ENCODE data around the gene ZYX. TPM values are rescaled to one million over a fixed set of nuclear protein-coding genes. Genes with fewer than 3 reads are reported as not detected.

Gene ZYX
- total RNA-seq, 1 experiment from 2014 or later: 237 TPM

DNA sequence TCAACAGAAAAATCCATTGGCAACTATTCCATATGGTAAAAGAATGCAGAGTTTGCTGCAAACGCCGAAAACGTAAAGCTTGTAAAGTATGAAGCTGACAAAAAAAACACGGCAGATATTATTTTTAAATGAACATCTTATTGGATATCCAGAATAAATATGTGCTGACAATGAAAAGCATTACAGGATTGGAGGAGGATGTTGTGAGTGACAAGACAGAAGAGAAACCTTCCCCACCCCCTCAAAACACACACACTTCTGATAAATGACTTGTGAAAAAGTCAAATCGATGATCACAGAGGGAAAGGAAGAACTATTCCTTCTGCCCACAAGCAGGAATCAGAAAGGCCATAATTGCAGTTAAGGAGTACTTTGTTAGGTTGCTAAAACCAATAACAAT lies 33.2 kb upstream of the ZYX start:
- peaks cover 33% of the 10 kb centered on the region in 2 experiments for H3K4me1 Mint-ChIP-seq

More for the DNA sequence above, 33.2 kb upstream of the ZYX start:
- WGBS (ENCODE audit: extremely low coverage, insufficient read length, low lambda C conversion rate): no CpG with 5 or more reads among the region's 5 CpGs
- Histone ChIP-seq H3K79me1 (ENCODE audit: insufficient read depth, low read depth, low read length, poor library complexity, severe bottlenecking) (no peaks in the 10 kb centered on the region), H2BK12ac (ENCODE audit: insufficient read length, low read depth, low read length) (no peak overlapping the region), H3K56ac (ENCODE audit: insufficient read length, low read depth, low read length) (no peak overlapping the region), H3K4me2 (ENCODE audit: insufficient read depth, insufficient read length, low read length) (no peak overlapping the region), H3K27me3 (ENCODE audit: insufficient read depth, low read length) (no peaks in the 10 kb centered on the region), H2AK5ac (ENCODE audit: insufficient read length, low read length) (no peak overlapping the region), H3K4ac (ENCODE audit: low read depth, low read length) (no peak overlapping the region), H3K9ac (ENCODE audit: extremely low read depth, insufficient read length, low read length) (no peak overlapping the region), H4K5ac (ENCODE audit: insufficient read length, low read depth, low read length) (no peak overlapping the region), H2BK15ac (ENCODE audit: low read depth, low read length) (no peak overlapping the region), H3K23me2 (ENCODE audit: insufficient read length, low read depth, low read length, poor library complexity, severe bottlenecking) (no peaks in the 10 kb centered on the region), H3T11ph (ENCODE audit: low read length) (no peak overlapping the region), H3K23ac (ENCODE audit: insufficient read length, low read depth, low read length) (no peak overlapping the region), H4K8ac (replicated peaks; ENCODE audit: insufficient read length, low read depth, low read length) (no peak overlapping the region), H3K79me2 (ENCODE audit: insufficient read depth, low read length) (no peaks in the 10 kb centered on the region), H3K9me3 (ENCODE audit: control insufficient read depth, low read depth, low read length) (no peaks in the 10 kb centered on the region), H3K4me1 (ENCODE audit: insufficient read depth, low read length) (no peaks in the 10 kb centered on the region; the same call in 1 of the 2 replicates), H4K20me1 (ENCODE audit: control insufficient read depth, insufficient read depth, insufficient read length) (no peaks in the 10 kb centered on the region), H2BK20ac (ENCODE audit: low read depth, low read length, poor library complexity, severe bottlenecking) (no peak overlapping the region), H2BK5ac (ENCODE audit: insufficient read length, low read length) (no peak overlapping the region), H3K18ac (ENCODE audit: insufficient read length, low read depth, low read length) (no peak overlapping the region), H3K27ac (ENCODE audit: insufficient read length, low read depth, low read length) (no peak overlapping the region), H4K91ac (ENCODE audit: insufficient read length, low read depth, low read length) (no peak overlapping the region), H2AFZ (ENCODE audit: low read length) (no peak overlapping the region), H2BK120ac (ENCODE audit: low read depth, low read length, poor library complexity, severe bottlenecking) (no peak overlapping the region), H3K14ac (ENCODE audit: insufficient read depth, low read length) (no peak overlapping the region)
- no peak overlapping the region for H3K4me3 Mint-ChIP-seq
- TF ChIP-seq, protein P1, sequence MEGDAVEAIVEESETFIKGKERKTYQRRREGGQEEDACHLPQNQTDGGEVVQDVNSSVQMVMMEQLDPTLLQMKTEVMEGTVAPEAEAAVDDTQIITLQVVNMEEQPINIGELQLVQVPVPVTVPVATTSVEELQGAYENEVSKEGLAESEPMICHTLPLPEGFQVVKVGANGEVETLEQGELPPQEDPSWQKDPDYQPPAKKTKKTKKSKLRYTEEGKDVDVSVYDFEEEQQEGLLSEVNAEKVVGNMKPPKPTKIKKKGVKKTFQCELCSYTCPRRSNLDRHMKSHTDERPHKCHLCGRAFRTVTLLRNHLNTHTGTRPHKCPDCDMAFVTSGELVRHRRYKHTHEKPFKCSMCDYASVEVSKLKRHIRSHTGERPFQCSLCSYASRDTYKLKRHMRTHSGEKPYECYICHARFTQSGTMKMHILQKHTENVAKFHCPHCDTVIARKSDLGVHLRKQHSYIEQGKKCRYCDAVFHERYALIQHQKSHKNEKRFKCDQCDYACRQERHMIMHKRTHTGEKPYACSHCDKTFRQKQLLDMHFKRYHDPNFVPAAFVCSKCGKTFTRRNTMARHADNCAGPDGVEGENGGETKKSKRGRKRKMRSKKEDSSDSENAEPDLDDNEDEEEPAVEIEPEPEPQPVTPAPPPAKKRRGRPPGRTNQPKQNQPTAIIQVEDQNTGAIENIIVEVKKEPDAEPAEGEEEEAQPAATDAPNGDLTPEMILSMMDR (conservative IDR thresholded peaks at IDR 0.05): no peak
- no peak for DNase-seq
- H3K27ac Mint-ChIP-seq: no peak overlapping the region
- peaks cover 30% of the 10 kb centered on the region for H3K27me3 Mint-ChIP-seq (ENCODE audit: low read depth)
- H3K9me3 Mint-ChIP-seq: no peaks in the 10 kb centered on the region
- peaks cover 0 to 2% (median 0%) of the 10 kb centered on the region in 3 experiments; a peak in 1 of 7 replicates for H3K36me3 Mint-ChIP-seq (ENCODE audit: insufficient read depth in 1 of 3, low read depth in 3 of 3)
